A673 (cell line): ENCODE data around the gene NQO2.
"Not testable (repeated sequence)": the region's sequence is repeated elsewhere in the genome, so short reads cannot be mapped to it uniquely, and the experiment has no call there.

Source experiments
- CTCF ChIP-seq: fragments of 300-800, 200-600 bp; sonication (generic); conservative IDR thresholded peaks from 2 replicates; pipeline ENCODE4 v1.5.1; 2017; ENCODE audit warnings: low read depth, mild to moderate bottlenecking, antibody characterized with exemption, low read length, moderate library complexity, mixed read lengths
- EZH2 ChIP-seq: fragments of 200-600 bp; sonication (generic); IDR thresholded peaks from 2 replicates; pipeline ENCODE4 v1.6.1; 2017; ENCODE audit warnings: borderline replicate concordance, low read depth, mild to moderate bottlenecking, mixed read lengths, antibody characterized with exemption, low read length; ENCODE audit not compliant: poor library complexity, severe bottlenecking

GRCh38 chr6:3055158-3055499 lies 55.4 kb downstream of the NQO2 start:
- TF ChIP-seq CTCF, EZH2: not testable (repeated sequence)
